ENCODE data around the gene GAD1.

The GAD1 gene

GRCh38 chr2:170816504-170817092 is at the start of gene GAD1:
GAD1 (plus strand) TSS chr2:170816887; CDS start chr2:170818592, 1,705 bp downstream.
- DNase-seq: peak; percentile 92

GRCh38 chr2:170770008-170770605 is 46.6 kb upstream of the GAD1 start, which contains the start of gene ERICH2:
ERICH2 (plus strand) TSS chr2:170770378; CDS start chr2:170770682, 304 bp downstream.
- DNase-seq: peak; percentile 79

More at GRCh38 chr2:170816504-170817092, at the start of gene GAD1:
- in situ Hi-C loops (cut with HindIII; ENCODE audit: low pct_ligation_motif_present, low pct_unique_long_range_greater_than_20kb, low sequenced_read_pairs): loop anchor here (25.0 kb wide), 1 partner anchor 404 kb away; no protein-coding TSS in a partner anchor

GRCh38 chr2:170770606-170771420 is 45.9 kb upstream of the GAD1 start:
- peak; percentile 84 for DNase-seq
- in situ Hi-C loops (cut with HindIII; ENCODE audit: low pct_ligation_motif_present, low pct_unique_long_range_greater_than_20kb, low sequenced_read_pairs): no loop called here

More at GRCh38 chr2:170770008-170770605, 46.6 kb upstream of the GAD1 start, which contains the start of gene ERICH2:
- in situ Hi-C loops (cut with HindIII; ENCODE audit: low pct_ligation_motif_present, low pct_unique_long_range_greater_than_20kb, low sequenced_read_pairs): no loop called here

- in situ Hi-C loops (cut with HindIII; ENCODE audit: low pct_ligation_motif_present, low pct_unique_long_range_greater_than_20kb, low sequenced_read_pairs): no loop called here
- DNase-seq: no peak
Measured at GRCh38 chr2:170771421-170771937, 45.2 kb upstream of the GAD1 start.

- in situ Hi-C loops (cut with HindIII; ENCODE audit: low pct_ligation_motif_present, low pct_unique_long_range_greater_than_20kb, low sequenced_read_pairs): no loop called here
- no peak for DNase-seq
Measured at GRCh38 chr2:170772295-170772694, 44.4 kb upstream of the GAD1 start.

GRCh38 chr2:170774074-170774473 is 42.6 kb upstream of the GAD1 start:
- no peak for DNase-seq
- in situ Hi-C loops (cut with HindIII; ENCODE audit: low pct_ligation_motif_present, low pct_unique_long_range_greater_than_20kb, low sequenced_read_pairs): no loop called here

- no peak for DNase-seq
- in situ Hi-C loops (cut with HindIII; ENCODE audit: low pct_ligation_motif_present, low pct_unique_long_range_greater_than_20kb, low sequenced_read_pairs): no loop called here
Measured at GRCh38 chr2:170778900-170779299, 37.8 kb upstream of the GAD1 start.

GRCh38 chr2:170779304-170779703 is 37.4 kb upstream of the GAD1 start:
- DNase-seq: no peak
- in situ Hi-C loops (cut with HindIII; ENCODE audit: low pct_ligation_motif_present, low pct_unique_long_range_greater_than_20kb, low sequenced_read_pairs): no loop called here

- no peak for DNase-seq
- in situ Hi-C loops (cut with HindIII; ENCODE audit: low pct_ligation_motif_present, low pct_unique_long_range_greater_than_20kb, low sequenced_read_pairs): no loop called here
Measured at GRCh38 chr2:170782673-170783072, 34.0 kb upstream of the GAD1 start.

- in situ Hi-C loops (cut with HindIII; ENCODE audit: low pct_ligation_motif_present, low pct_unique_long_range_greater_than_20kb, low sequenced_read_pairs): no loop called here
- DNase-seq: no peak
Measured at GRCh38 chr2:170783549-170783948, 33.1 kb upstream of the GAD1 start.

- DNase-seq: no peak
- in situ Hi-C loops (cut with HindIII; ENCODE audit: low pct_ligation_motif_present, low pct_unique_long_range_greater_than_20kb, low sequenced_read_pairs): no loop called here
Measured at GRCh38 chr2:170798996-170799395, 17.7 kb upstream of the GAD1 start.

GRCh38 chr2:170806548-170806947 is 10.1 kb upstream of the GAD1 start:
- in situ Hi-C loops (cut with HindIII; ENCODE audit: low pct_ligation_motif_present, low pct_unique_long_range_greater_than_20kb, low sequenced_read_pairs): loop anchor here (25.0 kb wide), 1 partner anchor 394 kb away; no protein-coding TSS in a partner anchor
- DNase-seq: no peak

- DNase-seq: peak; percentile 86
- in situ Hi-C loops (cut with HindIII; ENCODE audit: low pct_ligation_motif_present, low pct_unique_long_range_greater_than_20kb, low sequenced_read_pairs): loop anchor here (25.0 kb wide), 1 partner anchor 401 kb away; no protein-coding TSS in a partner anchor
Measured at GRCh38 chr2:170812710-170813600, 3.7 kb upstream of the GAD1 start.

GRCh38 chr2:170813611-170814532 is 2.8 kb upstream of the GAD1 start:
- in situ Hi-C loops (cut with HindIII; ENCODE audit: low pct_ligation_motif_present, low pct_unique_long_range_greater_than_20kb, low sequenced_read_pairs): loop anchor here (25.0 kb wide), 1 partner anchor 402 kb away; no protein-coding TSS in a partner anchor
- DNase-seq: peak; percentile 70

- no peak for DNase-seq
- in situ Hi-C loops (cut with HindIII; ENCODE audit: low pct_ligation_motif_present, low pct_unique_long_range_greater_than_20kb, low sequenced_read_pairs): loop anchor here (25.0 kb wide), 1 partner anchor 402 kb away; no protein-coding TSS in a partner anchor
Measured at GRCh38 chr2:170814533-170815230, 2.0 kb upstream of the GAD1 start.

GRCh38 chr2:170815311-170815710 is 1.4 kb upstream of the GAD1 start:
- in situ Hi-C loops (cut with HindIII; ENCODE audit: low pct_ligation_motif_present, low pct_unique_long_range_greater_than_20kb, low sequenced_read_pairs): loop anchor here (25.0 kb wide), 1 partner anchor 403 kb away; no protein-coding TSS in a partner anchor
- DNase-seq: no peak
